Right renal pelvis (tissue), 4 donors: Measurements from ENCODE around the gene VPS29. TPM values are rescaled to one million over a fixed set of nuclear protein-coding genes. Genes with fewer than 3 reads are reported as not detected.
"Not testable (repeated sequence)": the region's sequence is repeated elsewhere in the genome, so short reads cannot be mapped to it uniquely, and the experiment has no call there.

ENCODE experiments used
- DNase-seq, 4 donors: peaks; one replicate each; pipeline ENCODE4 v3.0.0-alpha.2; 2013; ENCODE audit warnings: low read depth in 4 of 4, low spot score in 3 of 4, missing footprints in 1 of 4
- polyA plus RNA-seq, 4 donors: library from polyadenylated mRNA; unstranded; fragments of 120-200 nt; gene quantifications; one replicate each; pipeline ENCODE4 v1.2.1, GENCODE V29; 2013; ENCODE audit not compliant: insufficient read length in 4 of 4

VPS29 gene
- 100 to 1,000 TPM; 137 to 144 (median 141) TPM for polyA plus RNA-seq

DNA sequence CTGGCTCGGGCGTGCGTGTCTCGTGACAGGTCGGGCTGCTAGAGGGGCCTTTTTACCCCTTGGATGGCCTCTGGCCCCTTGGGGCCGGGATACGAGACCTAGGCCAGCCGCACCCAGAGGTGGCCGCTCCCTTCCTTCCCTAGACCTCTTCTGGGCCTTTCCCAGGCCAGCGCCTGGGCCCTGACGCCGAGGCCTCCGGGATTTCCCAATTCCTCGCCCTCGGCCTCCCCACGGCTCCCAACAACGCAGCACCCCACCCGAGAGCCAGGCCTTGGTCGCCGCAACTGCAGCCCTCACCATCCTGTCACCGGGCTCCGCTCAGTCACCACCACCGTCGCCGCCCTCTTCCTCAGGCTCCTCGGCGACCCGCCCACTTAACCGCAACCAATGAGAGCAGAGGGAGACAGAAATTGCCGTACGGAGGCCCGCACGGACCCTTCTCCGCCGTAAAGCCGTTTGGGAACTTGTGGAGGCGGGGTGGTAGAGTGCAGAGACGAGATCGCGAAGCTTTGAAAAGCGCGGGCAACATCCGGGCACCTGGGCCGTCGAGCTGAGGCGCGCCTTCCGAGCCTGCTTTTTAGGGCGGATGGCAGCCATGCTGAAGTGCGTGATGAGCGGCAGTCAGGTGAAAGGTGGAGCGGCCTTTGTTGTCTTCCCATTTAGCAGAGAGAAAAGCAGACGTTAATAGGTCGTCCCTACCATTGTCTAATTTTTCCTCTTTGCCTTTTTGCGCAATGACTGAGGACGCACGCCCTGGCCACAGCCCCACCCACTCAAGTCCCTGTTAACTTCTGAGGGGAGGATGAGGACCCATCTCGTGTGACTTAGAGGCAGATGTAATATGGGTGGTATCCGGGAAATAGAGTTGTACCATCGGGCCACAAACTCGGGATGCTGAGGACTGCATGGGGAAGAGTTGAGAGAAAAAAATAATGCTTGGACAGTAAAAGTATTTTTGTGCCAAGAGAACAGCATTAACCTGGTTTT, at the start of gene VPS29, which contains the start of gene RAD9B:
Gene VPS29 (minus strand): TSS at position 360 of the 987 bp plus-strand sequence. CDS start 60 bp downstream, at position 300.
Gene RAD9B (plus strand): TSS at position 580 of the 987 bp plus-strand sequence. CDS start 7 bp downstream, at position 587.
- peak; percentile 93 to 97 (median 96) for DNase-seq

DNA sequence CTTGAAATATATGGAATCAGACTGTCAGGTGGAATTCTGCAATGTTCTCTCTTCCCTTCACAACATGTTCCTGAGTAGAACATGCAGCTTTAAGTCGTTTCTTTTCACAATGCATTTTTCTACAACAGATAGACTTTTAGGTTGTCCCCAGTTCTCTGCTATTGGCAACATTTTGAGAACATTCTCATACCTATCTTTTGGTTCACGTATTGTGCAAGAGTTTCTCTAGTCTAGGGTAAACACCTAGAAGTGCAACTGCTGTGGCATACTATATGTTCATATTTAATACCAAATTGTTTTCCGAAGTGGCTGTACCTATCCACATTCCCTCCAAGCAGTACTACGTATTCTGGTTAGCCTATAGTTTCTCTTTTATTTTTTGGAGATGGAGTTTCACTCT, 49.1 kb upstream of the VPS29 start:
- no peak for DNase-seq

DNA sequence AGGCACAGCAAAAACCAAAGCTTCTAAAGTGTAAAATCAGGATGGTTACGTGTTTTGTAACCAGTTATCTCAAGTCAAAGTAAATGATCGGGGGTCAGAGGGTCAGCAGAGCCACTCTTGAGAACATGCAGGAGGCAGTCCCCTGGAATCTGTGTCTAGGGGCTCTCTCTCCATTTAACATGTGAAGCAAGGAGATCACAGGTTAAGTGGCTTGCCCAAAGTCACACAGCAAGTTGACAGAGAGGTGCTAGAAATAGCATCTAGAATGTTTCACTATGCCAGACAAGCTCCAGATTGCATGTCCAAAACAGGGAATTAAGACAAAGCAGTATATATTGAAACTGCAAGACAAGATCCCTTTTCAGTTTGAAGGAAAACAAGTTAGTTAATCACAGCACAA, 47.8 kb upstream of the VPS29 start:
- DNase-seq: no peak

DNA sequence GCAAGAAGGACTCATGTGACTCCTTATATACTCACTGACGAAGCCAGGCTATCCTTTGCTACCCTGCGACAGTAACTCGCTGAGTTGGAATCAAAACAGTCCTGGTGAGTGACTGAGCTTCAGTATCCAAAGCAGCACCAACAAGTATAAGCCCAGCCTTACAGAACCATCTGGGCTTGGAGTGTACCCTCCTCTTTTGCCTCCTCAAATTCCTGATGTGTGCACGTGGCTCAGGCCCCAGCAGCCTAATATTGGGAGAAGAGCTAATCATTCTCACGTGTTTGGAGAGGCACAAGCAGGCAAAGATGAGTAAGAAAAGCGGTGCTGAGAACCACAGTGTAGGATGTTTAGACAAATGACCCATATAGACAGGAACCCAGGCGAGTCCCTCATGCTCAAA, 46.8 kb upstream of the VPS29 start:
- no peak for DNase-seq

DNA sequence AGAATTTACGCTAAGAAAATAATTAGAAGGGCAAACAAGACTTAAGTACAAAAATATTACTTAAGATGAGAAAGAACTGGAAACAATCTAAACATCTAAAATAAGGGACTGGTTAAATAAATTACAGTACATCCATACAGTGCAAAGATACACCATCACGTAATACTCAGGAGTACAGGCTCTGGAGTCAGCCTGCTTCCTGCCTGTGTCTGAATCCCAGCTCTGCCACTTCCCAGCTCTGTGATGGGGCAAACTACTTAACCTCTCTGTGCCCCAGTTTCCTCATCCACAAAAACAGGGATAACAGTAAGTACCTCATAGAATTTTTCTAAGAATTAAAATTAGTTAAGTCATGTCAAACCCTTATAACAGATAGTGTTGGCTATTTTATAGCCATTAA, 45.2 kb upstream of the VPS29 start:
- no peak for DNase-seq

DNA sequence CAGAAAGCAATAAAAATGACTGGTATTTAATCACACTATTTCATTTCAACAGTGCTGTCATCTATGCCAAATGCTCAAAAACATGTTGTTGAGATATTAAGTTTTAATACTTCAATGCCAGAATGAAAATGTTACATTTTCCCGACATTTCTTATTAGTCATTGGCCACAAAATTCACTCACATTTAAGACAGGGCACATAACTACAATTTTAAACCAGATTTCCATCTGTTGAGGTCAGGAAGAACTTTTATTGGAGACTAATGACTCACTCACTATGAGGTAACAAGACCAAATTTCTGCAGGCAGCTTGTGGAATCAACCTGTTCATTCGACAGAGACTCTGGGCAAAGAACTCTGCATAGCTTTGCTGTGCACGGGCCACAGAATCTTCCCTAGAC, 44.4 kb upstream of the VPS29 start:
- DNase-seq: no peak

DNA sequence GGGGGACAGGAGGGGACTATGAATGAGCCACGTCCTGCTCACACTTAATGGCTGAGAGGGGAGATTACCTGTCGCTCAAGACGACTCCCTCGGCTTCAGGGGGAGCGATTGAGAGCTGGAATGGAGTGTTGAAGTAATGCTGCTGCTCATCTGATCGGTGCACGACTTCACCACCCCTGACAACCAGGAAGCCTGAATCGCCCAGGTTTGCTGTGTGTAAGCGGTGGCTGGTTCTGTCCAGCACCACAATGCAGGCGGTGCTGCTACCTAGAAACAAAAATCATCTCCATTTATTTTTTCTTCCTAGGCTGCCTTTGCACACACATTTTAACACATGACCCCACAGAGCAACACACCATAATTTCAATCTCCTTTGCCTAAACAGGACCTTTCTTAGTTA, 43.9 kb upstream of the VPS29 start:
- no peak for DNase-seq

DNA sequence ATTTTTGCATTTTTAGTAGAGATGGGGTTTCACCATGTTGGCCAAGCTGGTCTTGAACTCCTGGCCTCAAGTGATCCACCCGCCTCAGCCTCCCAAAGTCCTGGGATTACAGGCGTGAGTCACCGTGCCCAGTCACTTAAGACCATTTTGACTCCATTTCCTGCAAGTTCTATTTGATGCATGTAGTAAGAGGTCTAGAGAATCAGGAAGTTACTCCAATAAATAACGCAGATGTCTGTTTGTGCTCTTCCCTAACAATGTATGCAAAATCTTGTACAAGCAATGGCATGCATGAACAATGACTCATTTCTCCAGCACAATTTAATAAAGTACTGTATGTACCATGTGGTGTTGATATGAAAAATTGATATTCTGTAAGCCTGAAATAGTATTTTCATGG, 43.3 kb upstream of the VPS29 start:
- DNase-seq: not testable (repeated sequence)

DNA sequence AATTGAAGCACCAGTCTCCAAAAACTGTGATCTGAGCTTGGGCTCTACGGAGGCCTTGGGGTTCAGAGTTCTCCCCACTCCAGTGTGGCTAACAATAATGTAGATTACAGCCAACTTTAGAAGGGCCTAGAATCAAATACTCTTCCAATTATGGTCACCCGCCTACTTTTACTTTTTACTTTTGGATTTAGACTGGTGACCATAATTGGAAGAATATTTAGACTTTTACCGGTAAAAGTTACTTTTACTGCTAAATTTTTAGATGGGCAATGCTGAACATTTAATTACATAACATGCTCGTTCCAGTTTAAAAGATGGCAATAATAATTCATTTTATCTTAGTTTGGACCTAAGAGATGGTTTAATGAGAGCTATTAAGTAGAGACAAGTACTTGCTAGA, 42.1 kb upstream of the VPS29 start:
- DNase-seq: no peak

DNA sequence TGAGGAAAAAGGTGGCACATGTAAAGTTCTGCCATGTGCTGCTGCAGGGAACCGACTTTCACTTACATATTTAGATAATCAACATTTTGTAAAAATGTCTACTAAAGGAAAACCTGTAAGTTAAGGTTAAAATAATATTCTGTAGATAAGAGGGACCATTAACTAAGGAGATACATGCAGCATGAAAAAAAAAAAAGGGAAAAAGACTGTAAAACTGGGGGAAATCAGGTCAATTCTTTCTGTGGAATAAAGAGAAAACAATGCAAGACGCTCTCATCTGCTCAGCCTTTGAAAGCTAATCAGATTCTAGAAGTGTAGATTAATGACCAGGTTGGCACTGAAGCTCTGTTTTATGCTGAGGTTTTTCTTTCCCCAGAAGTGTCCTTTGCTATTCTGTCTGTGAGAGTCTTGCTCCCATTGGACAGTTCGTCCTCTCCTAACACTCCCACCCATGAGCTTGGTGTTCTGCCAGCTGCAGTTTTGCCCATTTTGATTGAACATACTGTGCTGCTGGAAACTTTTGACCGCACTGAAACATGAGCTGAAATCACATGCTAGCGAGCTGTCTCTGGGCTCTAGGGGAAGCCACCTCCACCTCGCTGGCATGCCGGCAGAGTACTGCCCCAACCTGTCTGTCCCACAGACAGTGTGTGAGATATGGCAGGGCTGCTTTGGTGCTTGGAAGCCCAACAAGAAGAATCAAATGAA, 41.5 kb upstream of the VPS29 start:
- peak; percentile 23 to 61 (median 44) for DNase-seq

DNA sequence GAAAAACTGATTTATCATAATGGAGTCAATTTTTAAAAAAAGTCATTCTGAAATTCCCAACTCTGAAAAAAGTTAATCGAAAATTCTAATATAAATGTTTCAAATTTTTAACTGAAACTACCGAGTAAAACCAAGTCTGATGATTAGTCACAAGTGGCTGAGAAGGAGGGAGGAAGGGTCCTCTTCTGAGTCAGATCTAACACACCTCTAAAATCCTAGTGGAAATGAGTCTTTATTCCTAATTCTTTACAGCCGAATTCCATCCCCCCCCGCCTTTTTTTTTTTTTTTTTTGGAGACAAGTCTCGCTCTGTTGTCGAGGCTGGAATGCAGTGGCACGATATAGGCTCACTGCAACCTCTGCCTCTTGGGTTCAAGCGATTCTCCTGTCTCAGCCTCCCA, 38.1 kb upstream of the VPS29 start:
- no peak for DNase-seq

DNA sequence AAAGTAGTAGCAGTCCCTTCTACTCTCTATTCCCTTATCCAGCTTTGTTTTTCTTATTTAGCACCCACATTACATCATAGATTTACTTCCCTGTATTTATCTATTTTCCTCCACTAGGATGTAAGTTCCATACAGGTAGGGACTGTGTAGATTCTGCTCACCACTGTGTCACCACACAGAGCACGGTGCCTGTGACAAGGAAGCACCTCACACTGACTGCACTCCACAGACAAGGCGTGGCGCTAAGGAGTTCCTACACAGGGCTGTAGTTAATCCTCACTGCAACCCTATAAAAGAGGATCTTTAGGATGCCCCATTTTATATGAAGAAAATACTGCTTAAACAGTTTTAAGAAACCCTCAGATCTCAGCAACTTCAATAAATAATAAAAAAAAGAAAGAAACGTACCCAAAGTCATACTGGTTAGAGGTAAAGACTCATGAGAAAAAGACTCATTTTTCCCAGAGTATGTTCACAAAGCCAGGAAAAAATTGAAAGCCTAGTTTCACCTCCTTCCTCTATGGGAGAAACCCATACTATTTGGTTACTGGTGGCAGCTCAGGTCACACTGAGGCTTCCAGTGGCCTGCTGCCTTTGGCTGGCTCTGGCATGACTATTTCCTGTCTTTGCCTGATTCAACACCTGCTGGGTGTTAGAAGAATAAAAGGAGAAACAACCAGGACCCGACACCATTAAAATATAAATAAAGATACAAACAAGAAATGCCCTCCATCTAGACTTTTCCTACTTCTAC, 37.1 kb upstream of the VPS29 start:
- no peak for DNase-seq

DNA sequence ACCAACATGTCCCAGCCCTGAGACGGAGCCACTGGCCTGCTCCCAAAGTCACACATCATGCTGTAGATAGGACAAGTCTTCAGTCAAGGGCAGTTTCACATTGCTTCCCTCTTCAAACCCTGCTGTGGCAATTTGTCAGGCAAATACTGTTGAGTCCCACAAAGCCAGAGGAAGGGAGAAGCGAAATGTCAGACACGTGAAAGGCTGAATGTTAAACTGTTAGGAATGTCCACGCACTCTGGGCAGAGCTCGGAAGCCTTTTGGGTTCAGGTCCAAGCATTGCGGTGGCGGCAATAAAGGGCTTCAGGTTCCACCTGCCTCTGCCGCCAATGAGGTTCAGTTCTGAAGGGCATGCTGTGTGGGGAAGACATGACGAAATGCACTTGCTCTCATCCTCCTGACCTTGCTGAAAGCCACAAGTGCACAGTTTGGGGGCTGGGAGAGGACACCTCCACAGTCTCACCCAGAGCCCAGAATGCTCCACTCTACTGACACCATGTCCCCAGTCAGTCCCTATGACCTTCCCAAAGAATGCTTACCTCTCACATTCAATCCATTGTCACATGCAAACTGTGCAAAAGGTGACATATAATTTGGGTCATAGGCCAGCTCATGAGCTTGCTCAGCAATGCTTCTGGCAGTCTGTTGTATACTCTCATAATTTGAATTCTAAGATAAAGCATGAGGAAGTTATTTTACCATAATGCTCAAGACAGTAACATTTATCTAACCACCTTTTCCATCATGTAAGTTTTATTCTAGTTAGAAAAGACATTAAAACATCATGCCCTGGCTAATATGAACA, 35.9 kb upstream of the VPS29 start:
- DNase-seq: no peak

DNA sequence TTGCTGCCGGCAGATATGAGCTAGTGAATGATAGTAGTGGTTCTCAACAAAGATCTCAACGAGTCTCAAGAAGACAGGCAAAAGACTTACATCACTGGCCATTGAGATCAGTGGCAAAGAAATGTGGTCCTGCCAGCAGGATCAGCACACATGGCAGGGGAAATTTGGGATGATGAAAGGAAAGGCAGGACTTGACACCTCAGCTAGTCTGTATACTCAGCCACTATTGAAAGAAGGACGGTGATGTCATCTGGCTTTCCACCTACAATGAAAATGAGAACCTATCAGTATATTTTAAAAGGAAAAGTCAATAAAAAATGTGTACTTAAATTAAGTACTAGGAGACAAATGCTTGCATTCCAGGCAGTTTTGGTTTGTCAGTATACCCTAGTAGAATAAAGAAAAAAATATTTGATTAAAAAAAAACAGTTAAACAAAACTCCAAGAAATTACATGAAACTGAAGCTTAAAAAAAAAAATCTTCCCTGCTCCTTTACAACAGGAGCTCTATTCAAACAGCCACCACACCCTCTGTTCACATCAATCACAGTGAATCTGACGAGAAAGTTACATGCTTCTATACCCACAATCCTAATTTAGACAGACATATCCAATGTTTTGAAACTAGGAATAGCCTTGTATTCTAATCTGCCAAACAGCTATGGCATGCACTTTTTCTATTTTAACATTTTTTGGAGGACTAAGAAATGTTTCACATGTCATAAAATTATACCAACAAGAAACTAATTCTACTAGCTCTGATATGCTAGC, 35.1 kb upstream of the VPS29 start:
- DNase-seq: no peak

DNA sequence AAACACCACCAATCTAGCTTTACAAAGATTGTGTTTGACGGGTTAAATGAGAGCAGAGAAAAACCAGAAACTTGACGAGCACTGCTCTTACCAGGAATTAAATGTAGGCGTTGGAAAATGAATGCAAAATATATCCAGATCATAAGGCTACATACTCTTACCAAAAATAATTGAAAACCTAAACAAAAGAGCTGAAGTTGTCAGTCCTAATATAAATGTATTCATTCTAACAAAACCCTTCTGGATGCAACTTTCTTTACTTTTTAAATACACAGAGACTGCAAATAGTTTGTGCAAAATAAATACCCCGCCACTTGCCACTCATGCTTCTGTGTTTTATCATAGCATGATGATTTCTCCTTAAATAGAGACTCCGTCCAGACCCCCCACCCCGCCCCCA, 32.9 kb upstream of the VPS29 start:
- DNase-seq: no peak

DNA sequence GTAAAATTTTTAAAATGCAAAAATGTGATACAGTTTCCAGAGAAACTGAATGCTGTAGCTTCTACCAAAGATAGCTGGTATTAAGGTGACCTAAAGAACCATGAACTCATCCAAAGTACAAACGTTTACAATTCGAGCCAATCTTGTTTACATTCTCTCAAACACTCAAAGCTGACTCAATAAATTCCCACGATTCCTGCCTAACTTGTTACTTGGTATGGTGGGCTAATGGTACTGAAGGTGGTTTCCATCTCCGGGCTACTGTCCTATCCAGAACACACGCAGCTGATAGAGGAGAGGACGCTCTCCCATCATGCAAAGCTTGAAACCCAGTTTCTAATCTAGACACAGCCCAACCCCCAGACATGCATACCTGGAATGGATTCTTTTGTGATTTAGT, 31.7 kb upstream of the VPS29 start:
- no peak for DNase-seq

DNA sequence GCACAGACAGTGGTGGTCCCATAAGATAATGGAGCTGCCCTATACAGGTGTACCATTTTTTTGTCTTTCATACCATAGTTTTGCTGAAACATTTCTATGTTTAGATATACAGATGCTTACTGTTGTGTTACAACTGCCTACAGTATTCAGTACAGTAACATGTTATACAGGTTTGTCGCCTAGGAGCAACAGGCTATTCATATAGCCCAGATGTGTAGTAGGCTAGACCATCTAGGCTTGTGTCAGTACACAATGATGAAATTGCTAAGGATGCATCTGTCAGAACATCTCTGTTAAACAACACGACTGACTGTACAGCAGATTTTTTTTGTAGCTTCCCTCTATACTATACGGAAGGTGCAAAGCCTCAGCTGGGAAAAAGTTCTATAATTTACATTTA, 30.7 kb upstream of the VPS29 start:
- DNase-seq: no peak

DNA sequence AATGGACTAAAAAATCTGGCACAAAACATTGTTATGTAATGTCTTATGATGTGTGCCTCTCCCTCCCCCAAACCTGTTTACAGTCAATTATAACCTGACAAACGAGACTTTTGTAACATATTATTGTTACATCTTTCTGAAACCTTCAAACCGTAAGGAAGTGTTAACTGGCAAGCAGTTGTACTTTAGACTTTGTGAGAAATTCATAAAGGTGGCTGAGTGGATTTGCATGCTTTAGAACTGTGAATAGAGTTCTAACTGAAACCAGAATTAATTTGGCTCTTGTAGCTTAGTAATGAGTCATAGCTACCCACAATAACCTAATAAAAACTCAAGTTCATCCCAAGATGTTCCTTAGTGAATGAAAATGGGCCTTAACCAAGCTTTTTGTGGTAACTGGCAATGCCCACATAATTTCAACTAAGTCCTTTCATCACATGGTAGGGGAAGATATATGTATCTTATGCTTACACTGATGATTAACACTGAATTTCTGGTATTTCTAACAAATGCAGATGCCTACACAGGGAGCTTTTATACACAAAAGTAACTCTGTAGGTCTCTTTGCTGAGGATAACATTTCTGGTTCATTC, 29.9 kb upstream of the VPS29 start:
- no peak for DNase-seq

DNA sequence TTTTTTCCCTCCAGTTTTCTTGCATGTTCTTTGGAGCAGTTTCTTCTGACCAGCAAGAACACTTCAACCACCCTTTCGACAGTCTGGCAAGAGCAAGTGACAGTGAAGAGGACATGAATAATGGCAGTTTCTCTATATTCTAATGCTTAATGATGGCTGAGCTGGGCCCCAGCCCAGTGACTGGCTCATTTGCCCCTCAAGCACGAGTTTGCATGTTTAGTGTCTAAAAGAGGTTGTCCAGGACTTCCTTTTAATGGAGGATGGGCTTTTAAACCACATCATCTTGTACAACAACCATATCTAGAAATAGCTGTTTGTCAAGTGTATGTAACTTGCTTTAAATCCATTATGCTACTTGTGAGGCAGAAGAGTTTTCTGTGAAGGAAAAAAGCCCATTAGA, 28.6 kb upstream of the VPS29 start:
- DNase-seq: no peak
